AG04449 (cell line): ENCODE results near the gene DENND1A.
"Not testable (repeated sequence)": the region's sequence is repeated elsewhere in the genome, so short reads cannot be mapped to it uniquely, and the experiment has no call there.

Experiments used
- CTCF ChIA-PET: fragments of 350-600 bp; formaldehyde crosslinking; extraction: SDS; loops from one replicate; lab custom pipeline; 2021; ENCODE audit warnings: antibody characterized with exemption; lab: Yijun Ruan, JAX
- POLR2A ChIA-PET: fragments of 400-600, 350-600 bp; formaldehyde crosslinking; extraction: SDS; loops from one replicate; lab custom pipeline; 2020; ENCODE audit warnings: antibody characterized with exemption, inconsistent platforms; lab: Yijun Ruan, JAX
- DNase-seq: peaks from one replicate; pipeline ENCODE4 v3.0.0-alpha.2; 2010; ENCODE audit warnings: low read depth, low spot score
- H3K4me3 ChIP-seq: 2 replicates; pipeline ENCODE4 v1.5.1; 2011; ENCODE audit warnings: low read depth, mild to moderate bottlenecking, control low read depth, low read length
- CTCF ChIP-seq: IDR thresholded peaks from one replicate; pipeline ENCODE4 v1.5.1; 2011; ENCODE audit warnings: mild to moderate bottlenecking, moderate library complexity, low read length, control low read depth, inconsistent platforms; ENCODE audit not compliant: insufficient read depth; ENCODE audit errors: missing control alignments

Gene DENND1A

DNA sequence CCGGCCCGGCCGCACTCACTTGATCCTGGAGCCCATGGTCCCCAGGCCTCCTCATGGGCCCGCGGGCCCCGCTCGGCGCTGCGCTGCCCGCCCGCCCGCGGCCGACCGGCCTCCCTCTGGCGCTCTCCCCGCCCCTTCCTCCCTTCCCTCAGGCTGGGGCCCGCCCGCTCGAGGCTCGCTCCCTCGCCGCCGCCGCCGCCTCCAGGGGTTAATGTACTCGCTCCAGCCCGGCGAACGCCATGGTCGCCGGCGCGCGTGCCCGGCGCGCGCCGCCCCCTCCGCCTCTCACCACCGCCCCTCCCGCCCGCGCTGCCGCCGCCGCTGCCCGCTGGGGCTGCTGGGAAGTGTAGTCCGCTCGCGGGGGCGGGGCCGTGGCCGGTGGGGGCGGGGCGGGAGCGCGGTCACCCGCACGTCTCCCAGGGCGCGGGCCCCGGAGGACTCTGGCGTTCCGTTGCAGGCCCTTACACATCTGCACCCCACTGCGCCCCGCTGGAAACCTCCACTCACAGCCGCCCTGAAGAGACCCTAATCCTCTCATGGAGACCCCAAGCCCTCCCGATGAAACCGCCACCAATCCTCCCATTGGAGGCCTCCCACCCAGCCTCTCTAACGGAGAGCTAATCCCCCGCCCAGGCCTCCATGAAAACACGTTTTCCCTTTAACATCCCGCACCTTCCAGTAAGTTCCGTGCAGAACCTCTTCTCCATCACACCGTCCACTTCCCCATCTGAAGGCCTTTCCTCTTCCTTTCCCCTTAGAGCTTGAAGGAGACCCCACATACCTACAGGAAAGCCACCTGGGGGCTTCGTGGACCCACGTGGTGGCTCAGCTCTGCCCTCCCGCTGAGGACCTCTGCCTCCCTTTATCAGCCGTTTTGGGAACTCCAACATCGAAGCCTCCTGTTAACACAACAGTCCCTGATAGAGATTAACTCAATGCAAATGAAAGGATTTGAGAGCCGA is at the start of gene DENND1A:
DENND1A (minus strand) TSS at position 257 of the 962 bp plus-strand sequence; CDS start at position 36, 221 bp downstream.
- ChIA-PET CTCF (interaction anchor here (0.7 kb wide), 1 partner anchor 111 kb away, joined by 3 read pairs; no protein-coding TSS in a partner anchor), POLR2A (no interaction called here)
- TF ChIP-seq CTCF, result no peak
- no peak for DNase-seq
- peak within 1 kb of the TSS; percentile 70 for H3K4me3 ChIP-seq

DNA sequence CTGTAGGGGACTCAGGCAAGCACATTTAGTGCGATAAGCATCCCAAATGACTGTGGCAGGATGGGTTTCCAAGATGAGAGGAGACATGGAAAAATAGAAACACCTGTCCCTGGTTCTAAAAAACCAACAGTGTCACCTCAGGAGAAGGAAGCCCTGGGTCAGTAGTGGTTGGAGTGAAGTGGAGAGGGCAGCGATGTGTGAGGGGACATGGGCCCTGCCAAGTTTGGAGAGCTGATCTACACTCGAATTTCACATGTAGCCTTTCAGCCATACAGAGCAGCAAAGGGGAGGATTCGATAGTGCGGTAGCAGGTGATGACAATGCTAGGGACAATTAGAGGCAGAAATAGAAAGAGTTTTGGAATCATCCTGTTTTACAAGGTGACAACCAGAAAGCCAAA is 49.1 kb upstream of the DENND1A start:
- no peak overlapping the region for H3K4me3 ChIP-seq
- no peak for TF ChIP-seq CTCF
- POLR2A ChIA-PET, result no interaction called here
- CTCF ChIA-PET, result no interaction called here
- DNase-seq, result no peak

DNA sequence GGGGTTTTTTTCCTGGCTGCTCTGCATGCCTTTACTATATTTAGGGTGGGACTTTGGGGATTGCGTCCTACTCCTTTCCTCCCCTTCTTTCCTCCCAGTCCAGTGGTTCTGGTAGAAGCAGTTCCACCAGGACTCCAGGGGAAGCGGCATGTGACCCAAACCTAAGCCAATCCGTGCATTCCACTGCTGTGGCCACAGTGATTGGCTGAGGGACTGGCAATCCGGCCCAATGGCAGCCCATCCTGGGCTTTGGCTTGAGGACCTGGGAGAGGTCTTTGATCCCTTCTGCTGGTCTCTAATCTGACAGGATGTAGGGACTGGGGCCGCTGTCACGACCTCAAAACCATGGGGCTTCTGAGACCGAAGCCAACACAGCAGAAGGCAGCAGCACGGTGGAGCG is 46.7 kb upstream of the DENND1A start:
- DNase-seq, CTCF ChIA-PET, H3K4me3 ChIP-seq, POLR2A ChIA-PET: not testable (repeated sequence)

- no peak overlapping the region for H3K4me3 ChIP-seq
- no peak for TF ChIP-seq CTCF
- ChIA-PET POLR2A (no interaction called here), CTCF (no interaction called here)
- DNase-seq, result no peak
These were observed 45.9 kb upstream of the DENND1A start for GRCh38 chr9:123975871-123976270.

DNA sequence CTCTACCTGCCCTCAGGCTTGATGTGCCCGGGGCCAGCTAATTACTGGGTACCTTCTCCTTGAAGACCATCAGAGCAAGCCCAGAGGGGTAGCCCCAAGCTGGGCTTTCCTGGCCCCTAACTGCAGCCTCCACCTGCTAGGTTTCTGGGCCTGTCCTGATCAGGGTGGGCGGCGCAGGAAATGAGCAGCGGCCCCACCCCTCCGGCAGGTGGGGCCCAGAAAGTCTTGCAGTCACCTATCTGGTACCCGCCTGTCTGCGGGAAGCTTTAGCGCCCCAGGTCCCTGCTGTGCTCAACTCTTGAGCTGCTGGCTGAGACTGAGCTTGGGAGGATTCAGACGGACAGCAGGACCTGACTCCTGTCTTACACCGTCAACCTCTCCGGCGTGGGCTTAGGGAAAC is 44.5 kb upstream of the DENND1A start:
- TF ChIP-seq CTCF, result no peak
- ChIA-PET POLR2A (no interaction called here), CTCF (no interaction called here)
- no peak for DNase-seq
- no peak overlapping the region for H3K4me3 ChIP-seq

- ChIA-PET CTCF (no interaction called here), POLR2A (no interaction called here)
- TF ChIP-seq CTCF, result no peak
- no peak overlapping the region for H3K4me3 ChIP-seq
- DNase-seq, result no peak
These were observed 43.8 kb upstream of the DENND1A start for GRCh38 chr9:123973590-123974223.
